GM19240 (cell line): Measurements from ENCODE around the gene ZNF827.

Source experiments
- DNase-seq: peaks from one replicate; pipeline ENCODE4 v3.0.0; 2011; ENCODE audit warnings: low spot score; ENCODE audit not compliant: insufficient read length

ZNF827 gene

DNA sequence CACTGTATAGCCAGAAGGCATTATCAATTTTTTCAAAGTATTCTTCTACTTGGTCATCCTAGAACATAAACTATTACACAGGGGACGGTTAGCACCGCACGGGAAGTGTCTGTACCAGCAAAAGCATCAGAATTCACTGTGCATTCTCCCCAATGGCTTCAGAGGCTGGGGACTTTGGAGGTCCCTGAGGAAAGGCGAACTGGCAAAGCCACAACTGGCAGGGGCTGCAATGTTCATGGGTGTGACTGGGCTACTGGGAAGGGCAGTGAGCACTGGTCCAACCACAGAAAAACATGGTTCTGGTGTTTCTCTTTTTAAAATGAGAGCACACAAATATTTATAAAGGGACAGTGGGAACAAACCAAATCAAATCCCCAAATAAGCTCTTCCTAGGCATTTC lies 175.2 kb downstream of the ZNF827 start:
- DNase-seq = no peak

DNA sequence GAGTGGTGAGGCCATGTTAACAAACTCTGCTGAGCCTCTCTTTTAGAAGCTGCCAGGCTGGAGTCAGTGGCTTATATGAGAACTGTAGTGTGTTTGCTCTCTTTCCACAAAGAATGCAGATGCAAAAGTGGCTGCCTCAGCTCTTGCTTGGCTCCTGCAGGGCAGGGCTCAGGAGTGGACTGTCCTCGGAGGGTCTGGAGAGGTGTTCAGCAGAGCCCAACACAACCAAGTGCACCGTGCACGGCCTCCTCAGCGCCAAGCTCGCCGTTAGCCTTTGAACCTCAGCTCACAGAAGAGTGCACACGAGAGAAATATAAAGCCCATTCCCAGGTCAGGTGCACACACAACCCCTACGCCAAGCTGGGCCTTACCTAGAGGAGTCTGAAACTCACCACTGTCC lies 175.9 kb downstream of the ZNF827 start:
- no peak for DNase-seq

DNA sequence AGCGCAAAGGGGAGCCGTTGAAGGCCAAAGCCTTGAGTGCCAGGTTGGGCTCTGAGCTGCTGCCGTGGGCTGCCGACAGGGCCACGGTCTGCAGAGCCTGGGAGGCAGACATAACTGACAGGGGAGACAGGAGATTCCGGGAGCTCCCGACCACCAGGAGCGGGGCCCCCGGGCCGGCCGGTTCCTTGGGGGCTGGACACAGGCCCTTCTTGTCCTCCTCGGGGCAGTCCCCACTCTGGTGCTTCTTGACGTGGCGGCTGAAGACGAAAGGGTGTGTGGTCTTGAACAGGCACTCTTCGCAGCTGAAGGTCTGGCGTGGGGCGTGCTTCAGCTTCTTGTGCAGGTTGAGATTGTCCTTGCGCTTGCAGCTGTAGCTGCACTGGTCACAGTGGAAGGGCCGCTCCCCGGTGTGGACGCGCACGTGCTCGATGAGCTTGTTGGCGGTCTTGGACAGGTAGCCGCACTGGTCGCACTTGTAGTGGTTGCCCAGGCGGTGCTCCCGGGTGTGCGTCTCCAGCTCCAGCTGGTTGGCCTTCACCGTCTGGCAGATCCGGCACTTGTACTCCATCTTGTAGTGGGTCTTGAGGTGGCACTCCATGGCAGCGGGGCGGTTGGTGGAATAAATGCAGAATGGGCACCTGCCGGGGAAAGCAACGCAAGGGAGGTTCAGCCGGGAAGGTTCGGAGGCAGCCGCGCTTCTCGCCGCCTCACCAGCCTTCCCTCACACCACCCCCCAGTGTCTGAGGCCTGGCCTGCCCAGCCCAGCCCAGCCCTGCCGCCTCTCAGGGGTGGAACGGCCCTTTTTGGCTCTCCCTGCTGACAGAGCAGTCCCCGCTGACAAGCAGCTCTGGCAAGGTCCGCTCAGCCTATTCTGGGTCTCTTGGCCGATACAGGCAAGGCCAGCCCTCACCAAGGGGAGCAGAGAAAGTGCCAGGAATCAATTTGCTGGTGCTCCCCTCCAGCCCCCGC lies 177.4 kb downstream of the ZNF827 start:
- DNase-seq = no peak

DNA sequence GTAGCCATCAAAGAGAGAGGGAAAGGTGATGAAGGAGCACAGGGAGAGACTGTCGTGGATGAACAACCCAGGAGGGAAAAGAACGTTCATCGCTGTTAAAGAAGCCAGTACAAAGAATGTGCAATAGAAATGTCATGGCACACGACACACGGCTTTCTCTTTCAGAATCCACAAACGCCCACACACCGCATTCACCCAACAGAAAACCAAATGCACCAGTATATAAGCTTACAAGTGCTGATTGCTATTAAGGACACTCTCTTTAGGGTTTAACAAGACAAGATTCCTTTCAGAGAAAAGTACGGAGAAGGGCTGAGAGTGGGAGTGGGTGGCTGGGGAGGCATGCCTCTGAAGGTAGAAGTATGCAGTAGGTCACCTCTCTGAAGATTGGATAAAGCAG lies 178.4 kb downstream of the ZNF827 start:
- DNase-seq = no peak

DNA sequence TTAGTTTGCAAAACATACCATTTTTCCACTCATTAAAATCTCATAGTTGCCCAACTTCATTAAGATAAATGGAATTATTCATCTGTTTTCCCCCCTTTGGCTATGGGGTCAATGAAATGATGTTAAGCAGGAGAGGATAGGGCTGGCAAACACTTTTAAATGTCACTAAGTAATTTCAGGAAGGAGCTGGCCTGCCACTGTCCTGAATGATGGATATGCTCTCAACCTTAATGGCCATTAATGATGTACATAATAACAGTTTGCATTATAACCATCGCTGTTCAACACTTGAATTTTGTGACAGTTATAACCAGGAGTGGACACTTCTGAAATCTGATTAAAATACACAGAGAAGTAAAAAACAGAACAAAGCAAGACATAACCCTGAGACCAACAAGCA lies 181.4 kb downstream of the ZNF827 start:
- DNase-seq = no peak

DNA sequence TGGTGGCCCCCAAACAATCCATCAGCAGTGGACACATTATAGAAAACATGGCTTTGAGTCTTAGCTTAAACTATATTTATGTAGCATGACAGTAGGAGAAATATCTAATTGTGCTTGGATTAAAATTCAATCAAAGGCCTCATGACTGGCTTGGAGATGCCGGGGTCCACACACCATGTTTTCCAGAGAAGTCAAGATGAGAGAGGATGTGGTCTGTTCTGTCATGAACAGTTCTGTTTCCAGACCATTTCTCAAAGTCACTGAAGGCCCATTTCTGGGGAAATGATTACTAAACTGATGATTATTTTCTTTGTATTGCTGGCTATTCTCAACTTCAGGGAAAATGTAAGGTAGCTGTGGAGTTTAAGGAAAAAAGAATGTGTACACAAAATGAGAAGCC lies 182.4 kb downstream of the ZNF827 start:
- DNase-seq = no peak

DNA sequence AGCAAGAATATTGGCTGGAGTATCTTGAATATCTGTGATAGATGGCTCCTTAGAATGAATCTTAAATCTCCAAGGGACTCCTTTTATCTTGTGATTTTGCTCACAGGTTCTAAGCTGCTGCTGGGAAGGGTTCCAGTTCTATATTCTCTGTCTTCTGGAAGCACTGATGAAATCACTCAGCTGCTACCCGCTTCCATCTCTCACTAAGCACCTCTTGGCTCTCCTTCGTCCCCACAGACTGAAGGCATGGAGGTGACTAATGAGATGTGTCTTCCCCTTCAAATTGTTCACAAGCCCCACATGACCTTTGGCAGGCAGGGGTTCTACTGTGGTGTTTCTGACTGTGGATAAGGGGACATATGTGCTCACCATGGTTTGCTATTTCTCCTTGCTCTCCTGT lies 182.8 kb downstream of the ZNF827 start:
- no peak for DNase-seq

DNA sequence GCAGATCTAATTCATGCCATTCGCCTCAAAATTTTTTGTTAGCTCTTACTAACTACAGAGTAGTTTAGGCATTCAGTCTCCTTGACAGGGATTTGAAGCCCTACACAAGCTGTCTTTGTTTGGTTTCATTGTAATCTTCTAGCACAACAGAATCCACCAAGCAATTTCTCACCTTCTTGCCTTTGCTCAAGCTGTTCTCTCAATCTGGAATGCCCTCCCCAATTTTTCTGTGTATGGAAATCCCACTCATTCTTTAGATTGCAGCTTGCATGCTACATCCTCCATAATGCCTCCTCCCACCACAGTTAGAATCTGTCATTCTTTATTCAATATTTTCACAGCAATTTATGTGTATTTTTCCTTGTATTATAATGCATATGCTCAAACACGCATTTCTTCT lies 195.0 kb downstream of the ZNF827 start:
- DNase-seq = no peak

DNA sequence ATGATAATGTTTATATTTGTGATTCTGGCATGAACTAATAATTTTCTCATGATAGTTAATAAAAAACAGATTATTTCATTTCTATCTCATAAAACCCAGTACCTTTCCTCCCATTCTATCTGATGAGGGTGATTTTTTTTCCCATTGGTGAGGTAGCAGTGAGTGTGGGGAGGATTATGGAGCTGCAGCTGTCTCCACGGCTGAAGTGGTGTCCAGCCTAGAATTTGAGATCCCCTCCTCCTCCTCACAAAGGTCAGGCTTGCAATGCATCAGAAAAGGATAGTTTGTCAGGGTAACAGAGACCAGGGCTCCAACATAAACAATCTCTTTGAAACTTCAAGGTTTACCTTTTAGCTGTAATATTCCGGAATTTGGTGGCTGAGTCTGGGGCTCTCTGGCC lies 197.8 kb downstream of the ZNF827 start:
- no peak for DNase-seq

DNA sequence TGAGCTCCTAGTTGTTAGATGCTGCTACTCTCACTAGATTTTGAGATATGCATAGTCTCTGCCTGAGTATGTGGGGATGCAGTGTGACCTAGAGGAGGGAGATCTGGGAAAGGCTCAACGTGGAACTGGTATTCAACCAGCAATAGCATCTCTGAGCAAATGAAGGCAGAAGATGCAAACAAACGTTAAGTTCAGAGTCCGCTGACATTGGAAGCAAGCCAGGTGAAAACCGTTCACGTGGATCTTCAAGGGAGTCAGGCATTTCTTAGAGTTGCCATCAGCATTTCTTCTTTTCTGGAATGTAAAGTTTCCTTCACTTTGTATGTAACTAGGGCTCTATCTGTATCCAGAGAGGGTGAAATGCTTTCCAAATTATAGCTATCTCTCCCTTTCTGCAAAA lies 198.8 kb downstream of the ZNF827 start:
- no peak for DNase-seq

DNA sequence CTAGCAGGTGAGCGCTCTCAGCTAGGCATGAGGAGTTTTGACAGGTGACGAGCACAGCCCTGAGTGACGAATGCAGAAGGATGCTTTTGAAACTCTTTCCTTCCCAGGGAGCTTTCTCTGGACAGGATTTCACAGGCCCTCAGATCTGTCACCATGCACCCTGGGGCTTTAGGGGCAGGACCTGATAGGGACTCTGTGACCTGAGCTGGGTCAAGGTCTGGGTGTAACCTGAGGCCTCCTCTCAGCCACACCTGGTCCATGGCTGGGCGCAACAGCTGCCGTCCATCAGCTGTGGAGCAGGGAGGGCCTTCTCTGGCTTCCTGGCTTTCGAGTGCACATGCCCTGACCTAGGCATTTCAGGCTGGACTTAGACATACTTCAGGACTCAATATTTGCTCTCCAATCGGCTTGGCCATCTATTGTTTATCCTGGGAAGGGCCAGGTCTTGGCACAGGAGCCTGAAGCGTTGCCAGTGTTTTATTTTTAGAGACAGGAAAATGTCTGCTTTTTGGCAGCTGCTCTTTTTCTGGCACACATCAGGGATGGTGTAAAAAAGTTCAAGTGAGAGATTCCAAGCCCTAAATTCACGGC lies 202.3 kb downstream of the ZNF827 start:
- no peak for DNase-seq

DNA sequence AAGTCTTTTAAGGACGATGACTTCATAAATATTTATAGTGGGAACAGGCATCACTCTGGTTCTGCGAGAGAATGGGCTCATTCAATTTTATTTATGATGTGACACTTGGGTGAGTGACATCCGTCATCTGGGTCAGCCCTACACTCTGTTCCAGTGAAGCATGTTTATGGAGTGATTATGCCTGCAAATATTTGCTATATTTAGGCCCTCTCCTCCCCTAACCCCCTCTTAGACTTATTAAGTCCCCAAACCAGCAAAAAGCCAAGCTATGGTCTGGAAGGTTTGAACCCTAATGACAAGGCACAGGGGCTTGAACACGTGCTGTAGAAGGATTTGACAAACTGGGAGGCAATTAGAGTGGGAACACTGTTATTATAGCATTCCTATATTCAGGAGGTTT lies 202.8 kb downstream of the ZNF827 start:
- DNase-seq = no peak

DNA sequence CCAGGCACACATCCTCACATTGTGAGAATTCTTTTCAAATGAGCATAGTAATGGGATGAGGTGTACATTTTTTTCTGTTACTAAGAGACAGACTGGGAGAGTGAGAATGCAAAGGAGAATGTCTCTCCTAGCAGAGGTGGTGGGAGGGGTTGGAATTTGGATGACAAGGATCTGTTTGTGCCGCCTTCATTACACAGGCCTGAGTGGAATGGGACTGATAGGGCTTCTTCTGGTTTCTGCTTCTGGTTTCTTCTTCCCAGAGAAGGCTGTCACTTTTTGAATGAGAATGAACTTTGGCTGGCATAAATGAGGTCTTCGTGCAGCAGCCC lies 203.3 kb downstream of the ZNF827 start:
- DNase-seq = no peak

DNA sequence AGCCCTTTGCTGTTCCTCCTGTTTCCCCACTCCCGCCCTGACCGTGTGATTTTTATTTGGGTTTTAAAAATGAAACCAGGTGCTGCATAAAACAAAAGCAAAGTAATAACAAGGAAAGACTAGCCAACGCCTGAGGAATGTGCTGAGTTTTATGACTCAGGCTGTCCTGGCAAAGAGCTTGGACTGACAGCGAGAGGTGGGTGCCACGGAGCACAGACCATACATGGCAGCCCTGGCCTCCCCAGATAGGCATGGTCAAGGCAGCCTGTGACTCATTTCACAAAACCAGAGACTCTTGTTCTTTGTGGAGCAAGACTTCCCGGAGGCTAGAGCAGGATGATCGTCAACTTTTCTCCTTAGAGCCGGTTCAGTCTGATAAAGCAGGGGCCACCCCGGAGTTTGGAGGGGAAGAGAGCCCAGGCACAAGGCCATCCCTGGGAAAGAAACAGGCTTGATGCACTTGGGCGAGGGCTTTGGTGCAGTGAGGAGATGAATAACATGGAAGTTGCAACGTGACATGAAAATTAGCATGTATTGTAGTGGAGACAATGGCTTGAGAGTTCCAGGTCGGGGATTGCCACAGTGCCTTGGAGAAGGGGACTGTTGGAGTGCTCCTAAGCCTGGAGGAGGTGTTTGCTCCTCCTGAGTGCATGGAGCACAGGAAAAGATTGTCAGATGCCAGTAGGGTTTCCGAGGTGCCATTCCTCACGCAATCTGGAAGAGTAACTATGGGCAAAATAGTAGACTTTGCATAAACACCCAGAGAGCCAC lies 203.9 kb downstream of the ZNF827 start:
- DNase-seq = no peak

DNA sequence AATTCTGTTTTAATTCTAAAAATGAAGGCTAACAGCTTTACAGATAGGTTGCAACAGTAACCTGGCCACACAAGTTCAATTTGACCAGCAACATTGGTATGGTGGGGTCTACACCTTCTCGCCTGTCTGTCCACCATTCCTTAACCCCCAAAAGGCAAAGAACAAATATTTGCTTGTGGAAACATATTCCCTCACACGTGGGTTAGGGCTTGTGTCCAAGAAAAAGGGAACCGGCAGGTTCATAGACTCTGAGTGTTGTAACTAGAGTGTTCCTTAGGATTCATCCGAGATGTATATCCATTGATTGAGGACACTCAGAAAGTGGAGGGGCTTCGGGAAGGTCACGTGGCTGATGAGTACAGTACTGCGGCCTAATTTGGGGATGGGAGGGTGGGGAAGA lies 204.6 kb downstream of the ZNF827 start:
- no peak for DNase-seq

DNA sequence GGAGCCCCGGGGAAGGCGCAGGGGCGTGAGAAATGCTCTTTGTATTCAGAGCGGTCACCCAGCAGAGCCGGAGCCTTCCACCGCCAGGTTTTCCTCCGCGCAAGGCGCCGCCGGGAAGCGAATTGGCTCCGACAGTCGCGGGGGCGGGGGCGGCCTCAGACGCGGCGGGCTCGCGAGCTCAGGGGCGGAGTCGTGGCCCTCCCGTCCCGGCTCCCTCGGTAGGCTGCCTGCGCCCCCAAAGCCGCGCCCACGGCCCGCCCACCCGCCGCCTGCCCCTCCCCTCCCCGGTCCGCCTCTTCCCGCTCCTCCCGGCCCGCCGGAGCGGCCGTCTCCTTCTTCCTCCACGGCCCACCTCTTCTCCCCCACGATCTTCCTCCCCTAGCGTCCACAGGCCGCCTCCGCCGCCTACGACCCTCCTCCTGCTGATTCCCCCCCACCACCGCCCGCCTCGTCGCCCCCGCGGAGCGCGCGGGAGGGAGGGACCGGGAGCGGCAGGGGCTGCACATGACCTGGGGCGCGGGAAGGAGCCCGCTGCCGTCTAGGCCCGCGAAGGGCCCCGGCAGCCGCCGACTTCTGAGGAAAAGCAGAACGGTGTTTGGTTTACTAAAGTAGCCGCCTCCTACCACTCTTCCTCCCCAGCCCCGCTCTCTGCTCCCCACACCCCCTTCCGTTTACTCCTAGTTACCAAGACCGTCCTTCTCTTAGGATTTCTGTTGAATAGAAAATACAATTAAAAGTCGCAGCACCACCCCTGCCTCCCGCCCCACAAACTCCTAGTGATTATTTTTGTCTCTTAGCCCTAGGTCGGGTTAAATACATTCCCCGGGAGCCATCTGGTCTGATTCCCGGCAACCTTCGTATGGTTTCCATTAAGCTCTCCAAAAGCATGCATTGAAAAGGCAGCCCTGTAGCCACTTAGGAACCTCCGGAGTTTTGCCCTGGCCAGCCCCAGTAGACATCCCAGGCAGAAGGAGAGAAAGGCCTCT lies 205.4 kb downstream of the ZNF827 start:
- DNase-seq = peak; percentile 81

DNA sequence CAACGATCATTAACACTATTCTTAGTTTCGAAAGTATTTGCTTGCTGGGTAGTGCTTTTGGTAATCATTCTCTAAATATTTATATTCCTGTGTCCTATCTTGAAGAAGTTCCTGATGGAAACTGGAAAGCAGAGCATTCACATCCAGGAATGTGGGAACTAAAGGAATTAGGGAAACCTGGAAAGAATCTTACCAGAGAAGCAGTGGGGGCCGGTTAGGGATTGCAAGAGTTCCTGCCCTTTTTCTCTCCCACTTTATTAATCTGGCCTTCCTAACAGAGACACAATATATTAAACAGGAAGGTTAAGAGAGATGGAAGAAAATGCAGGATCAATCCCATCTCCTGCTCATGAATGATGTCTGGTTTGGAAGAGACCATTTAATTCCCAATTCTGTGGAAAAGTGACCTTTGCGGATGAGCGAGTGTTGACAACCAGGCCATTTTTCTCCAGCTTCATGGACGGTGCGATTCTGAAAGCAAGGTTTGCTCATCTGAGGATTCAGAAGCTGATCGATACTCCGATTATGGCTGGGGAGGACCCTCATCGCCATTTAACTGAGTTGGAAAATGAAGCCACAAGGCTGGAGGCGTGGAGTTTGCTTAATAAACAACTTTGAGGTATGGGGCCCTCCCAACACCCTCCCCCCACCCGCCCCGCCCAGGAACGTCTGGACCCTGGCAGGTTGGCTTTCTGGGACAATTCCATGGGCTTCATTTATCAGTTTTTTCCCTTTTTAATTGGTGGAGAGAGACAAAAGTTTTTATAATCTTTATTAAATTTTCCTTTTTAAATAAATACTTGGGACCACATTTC lies 206.4 kb downstream of the ZNF827 start:
- no peak for DNase-seq

DNA sequence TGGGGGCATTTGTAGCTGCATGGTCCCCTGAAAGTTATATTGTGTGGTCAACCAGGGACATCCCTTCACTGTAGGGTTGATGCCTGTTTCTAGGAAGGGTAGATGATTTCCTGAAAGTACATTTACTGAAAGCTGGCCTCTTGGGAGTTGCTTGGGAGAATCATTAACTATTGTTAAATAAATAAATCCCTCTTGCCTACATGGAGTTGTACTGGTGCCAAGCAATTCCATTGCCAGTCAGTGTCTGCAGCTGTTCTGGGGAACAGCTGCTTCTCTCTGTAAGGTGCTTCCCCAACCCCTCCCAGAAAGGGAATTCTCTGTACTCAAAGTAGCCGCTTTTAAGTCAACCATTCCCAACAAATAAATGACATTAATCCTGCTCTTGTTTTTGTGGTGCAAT lies 207.6 kb downstream of the ZNF827 start:
- DNase-seq = no peak

DNA sequence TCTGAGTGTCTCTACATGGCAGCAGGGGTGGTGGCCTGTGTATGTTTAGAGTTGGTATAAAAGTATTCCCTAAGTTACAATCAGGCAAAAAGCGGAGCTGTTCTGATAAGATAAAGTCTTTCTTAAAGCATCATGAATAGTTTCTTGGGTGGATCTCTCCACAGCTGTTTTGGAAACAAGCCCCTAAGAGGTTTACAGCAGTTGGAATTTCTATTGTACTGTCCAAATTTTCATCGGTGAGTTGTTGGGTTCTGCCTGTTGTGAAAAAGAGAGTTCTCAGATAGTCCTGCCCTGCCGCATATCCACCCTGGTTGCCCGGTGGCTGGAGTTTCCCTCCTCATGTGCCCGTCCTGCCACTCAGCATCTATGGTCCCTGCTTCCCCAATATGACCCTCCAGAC lies 208.6 kb downstream of the ZNF827 start:
- no peak for DNase-seq

DNA sequence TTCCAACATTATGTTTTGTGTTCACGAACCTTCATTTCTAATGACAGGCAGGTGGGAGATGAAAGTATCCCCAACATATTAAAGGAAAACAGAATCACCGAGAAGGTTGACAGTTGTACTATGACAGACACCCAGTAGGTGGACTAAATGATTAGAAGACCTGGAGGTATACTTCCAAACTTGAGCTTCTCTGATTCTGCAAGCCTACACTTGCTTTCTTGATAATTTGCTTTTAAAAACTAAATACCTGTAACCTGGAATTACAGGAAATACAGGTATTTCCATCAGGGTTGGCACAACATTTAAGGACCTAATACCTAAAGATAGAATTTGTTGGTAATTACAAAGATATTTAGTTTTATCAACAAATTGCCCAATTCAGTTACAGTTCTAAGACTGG lies 215.3 kb downstream of the ZNF827 start:
- no peak for DNase-seq
